ENCODE measurements around the gene MLN.

MLN gene, protein sequence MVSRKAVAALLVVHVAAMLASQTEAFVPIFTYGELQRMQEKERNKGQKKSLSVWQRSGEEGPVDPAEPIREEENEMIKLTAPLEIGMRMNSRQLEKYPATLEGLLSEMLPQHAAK

DNA sequence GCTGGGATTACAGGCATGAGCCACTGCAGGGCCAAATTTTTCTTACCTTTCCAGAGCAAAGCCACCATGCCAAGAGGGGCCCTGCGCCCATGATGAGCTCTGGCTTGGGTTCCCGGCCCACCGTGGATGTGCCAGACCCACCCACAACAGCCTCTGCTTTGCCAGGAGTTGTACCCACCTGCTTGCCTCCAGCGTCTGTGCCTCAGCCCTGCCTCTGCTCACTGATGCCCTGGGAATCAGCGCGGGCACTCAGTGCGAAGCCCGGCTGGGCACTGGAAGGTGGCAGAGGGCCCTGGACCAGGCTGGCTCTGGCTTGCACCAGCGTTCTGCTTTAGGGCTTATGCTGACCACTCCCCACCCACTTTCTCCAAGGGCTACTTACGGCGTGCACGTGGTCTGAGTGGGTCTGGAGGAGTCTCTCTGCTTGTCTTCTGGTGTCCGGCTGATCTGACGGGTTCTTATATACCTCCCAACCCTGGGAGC is at the start of gene MLN:
MLN (minus strand) TSS at position 433 of the 483 bp plus-strand sequence. CDS start 2,840 bp downstream, outside the sequence.
- no peak for DNase-seq

DNA sequence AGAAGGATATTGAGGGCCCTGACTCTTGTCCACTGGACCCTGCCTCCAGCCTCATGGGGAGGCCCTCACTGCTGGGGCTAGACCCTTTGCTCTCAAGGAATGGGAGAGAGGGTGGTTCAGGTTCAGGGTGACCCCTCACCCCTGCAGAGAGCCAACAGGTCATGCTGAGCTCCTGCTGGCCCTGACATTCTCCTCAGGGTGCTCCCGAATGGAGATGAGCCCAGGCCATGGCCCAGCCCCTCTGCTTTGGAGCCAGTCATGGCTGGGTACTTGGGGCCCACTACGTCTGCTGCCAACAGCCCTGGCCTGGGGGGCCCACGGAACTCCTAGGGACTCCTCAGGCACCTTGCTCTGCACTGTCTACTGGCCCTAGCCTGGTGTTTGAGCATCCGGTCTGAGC is 49.2 kb upstream of the MLN start:
- no peak for DNase-seq

DNA sequence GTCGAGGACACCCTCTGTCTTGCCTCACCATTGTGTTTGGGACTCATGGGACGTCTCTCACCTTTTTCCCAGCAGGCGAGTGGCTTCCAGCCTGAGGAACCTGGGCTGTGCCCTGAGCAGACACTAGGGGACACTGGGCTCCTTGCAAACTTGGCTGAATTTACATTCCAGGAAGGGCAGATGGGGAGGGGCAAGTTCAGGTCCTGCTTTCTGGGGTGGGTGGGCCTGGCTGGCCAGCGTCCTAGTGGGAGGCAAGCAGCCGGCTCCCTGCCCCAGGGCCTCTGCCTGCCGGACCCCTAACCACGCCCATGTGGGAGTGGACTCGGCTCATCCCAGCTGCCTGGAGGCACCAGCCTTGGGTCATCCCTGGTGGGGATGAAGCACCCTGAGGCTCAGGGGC is 48.2 kb upstream of the MLN start:
- DNase-seq = peak; percentile 36

DNA sequence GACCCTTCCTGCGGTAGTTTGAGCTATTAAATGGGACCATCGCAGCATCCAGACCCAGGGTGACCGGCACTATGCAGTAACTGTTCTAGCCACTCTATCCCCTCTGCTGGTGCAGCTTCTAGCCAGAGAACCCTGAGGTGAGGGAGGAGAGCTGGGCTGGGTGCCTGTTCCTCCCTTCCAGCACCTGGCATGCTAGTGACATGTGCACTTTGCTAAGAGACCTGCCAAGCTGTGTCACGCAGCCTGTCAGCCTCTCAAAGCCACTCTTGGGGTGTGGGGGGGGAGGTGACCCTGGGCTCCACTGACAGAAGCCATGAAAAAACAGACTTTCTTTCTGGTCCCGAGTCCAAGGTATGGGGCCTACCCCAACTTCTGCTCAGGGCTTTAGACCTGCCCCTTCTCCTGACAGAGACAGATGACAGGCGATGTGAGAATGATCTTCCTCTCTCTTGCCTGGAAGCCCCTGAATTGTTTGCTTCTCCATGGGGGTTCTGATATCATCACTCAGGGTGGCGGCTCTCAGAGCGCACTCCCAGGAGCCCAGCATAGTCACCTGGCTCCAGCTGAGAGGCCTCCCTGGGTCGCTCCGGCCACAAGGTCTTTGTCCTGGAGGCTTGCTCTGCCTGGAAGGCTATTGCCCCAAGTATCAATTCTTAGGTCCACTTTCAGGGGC is 47.2 kb upstream of the MLN start:
- peak; percentile 21 for DNase-seq

DNA sequence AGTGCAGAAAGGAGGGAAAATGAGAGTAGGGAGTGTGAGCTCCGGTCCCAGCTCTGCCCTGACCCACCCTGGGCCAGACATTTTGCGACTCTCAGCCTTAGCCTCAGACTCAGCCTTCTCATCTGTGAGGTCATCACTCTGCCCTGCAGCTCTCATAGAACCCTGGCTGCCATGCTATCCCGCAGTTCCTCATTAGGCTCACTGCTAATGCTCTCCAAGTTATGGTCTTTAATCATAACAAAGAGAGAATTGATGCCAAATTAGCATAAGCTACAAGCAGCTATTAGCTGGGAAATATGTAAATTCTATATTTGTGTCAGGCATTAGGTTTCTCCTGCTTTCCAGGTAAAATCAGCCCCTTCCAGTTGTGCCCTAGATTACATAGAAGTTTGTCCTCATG is 46.5 kb upstream of the MLN start:
- DNase-seq = no peak

DNA sequence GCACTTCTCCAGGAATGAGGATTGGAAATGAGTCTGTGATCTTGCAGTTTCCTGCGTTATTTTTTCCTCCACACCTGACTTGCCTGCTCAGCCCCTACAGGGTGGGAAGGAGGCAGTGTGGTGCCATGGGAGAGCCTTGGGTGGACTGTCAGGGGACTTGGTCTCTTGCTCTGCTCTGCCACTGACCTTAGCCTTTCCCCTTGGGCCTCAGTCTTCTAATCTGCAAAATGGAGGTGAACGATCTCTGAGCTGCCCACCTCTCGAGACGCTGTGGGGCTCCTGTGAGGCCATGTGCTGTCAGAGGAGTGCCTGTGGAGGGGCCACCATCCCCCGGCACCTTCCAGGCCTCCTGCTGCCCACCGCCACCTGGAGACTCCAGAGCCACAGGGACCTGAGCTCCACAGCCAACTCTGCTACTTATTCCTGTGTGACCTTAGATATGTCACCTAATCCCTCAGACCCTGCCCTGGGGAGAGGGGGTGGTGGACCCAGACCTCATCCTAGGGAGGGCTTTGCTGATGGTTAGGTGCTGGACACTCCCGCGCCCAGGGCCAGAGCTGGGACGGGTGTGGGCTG is 45.8 kb upstream of the MLN start:
- DNase-seq = no peak

DNA sequence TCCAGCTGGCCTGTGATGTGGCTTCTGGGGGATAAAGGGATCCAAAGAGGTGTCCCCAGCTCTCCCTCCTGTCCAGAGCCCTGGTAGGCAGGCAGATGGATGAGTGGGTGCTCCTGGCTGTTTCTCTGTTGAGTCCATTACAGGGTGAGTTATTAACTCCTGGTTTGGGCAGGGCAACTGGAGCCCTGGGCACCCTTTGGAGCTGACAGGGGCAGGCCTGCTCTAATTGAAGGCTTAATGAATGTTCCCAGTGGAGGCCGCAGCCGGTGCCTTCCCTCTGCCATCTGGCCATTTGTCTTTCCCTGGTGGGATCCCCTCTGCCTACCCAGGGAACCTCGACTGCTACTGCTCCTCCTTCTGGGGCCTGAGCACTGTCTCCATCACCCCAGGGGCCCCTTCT is 44.7 kb upstream of the MLN start:
- DNase-seq = no peak

DNA sequence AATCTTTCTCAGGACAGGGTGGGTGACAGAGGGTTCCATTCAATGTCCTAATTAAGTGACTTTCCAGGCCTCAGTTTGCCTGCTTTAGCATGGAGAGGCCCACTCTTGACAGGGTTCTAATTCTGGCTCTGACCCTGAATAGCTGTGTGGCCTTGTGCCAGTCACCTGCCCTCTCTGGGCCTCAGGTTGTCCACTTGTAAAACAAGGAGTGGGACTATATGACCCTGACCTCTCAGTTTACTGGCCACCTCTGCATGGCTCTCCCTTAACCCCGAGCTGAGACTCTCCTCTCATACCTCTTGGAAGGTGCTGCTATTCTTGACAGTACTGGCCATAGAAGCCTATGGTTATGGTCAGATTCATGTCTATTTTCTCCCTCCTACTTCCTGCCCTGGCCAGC is 44.1 kb upstream of the MLN start:
- no peak for DNase-seq

DNA sequence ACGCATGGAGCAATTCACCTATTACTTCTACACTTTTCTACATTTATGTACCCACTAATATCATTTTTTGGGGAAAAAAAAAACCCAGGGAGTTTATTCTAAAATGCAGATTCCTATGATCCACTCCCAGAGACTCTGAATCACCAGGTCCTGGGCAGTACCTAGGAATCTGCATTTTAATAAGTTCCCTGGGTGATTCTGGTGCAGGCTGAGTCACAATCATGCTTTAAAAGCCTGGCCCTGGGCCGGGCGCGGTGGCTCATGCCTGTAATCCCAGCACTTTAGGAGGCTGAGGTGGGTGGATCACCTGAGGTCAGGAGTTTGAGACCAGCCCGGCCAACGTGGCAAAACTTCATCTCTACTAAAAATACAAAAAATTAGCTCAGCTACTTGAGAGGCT is 43.3 kb upstream of the MLN start:
- no peak for DNase-seq

DNA sequence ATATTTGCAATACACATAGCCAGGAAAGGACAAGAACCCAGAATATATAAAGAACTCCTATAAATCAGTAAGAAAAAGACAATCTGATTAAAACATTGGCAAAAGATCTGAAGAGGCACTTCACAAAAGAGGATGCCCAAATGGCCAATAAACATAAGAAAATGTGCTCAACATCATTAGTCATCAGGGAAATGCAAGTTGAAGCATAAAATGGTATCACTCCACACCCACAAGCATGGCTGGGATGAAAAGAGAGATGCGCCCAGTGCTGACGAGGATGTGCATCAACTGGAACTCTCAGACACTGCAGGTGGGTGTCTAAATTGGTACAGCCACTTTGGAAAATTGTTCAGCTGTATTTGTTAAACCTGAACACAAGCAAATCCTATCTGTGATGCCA is 42.4 kb upstream of the MLN start:
- DNase-seq = no peak

DNA sequence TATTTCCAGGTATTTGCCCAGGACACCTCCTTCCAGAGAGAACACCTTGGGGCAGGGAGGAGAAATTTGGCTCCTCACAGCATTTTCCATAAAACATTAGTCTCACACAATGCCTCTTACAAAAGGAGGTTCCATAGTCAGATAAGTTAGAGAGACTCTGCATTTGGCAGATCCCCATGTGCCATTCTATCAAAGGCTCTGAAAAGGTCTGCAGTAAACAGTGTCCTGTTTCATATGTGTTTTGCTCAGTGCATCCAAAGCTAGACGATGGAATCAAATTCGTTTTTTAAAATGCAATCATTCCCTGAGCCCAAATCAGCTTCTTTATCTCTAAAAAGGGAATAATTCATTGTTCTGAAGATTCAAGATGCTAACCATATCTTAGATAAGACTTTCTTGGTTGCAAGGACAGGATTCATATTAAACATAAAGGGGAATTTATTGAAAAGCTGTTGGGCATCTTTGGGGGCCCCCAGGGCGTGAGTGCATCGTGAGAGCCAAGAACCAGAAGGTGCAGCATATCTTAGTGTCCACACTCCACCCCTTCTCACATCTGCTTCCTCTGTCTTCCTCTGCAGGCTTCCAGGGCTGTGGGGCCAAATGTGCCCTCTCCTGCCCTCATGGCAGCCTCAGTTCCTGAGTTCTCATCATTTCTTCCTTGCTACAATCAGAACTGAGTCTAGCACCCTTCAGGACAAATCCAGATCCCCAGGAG is 41.4 kb upstream of the MLN start:
- DNase-seq = no peak

DNA sequence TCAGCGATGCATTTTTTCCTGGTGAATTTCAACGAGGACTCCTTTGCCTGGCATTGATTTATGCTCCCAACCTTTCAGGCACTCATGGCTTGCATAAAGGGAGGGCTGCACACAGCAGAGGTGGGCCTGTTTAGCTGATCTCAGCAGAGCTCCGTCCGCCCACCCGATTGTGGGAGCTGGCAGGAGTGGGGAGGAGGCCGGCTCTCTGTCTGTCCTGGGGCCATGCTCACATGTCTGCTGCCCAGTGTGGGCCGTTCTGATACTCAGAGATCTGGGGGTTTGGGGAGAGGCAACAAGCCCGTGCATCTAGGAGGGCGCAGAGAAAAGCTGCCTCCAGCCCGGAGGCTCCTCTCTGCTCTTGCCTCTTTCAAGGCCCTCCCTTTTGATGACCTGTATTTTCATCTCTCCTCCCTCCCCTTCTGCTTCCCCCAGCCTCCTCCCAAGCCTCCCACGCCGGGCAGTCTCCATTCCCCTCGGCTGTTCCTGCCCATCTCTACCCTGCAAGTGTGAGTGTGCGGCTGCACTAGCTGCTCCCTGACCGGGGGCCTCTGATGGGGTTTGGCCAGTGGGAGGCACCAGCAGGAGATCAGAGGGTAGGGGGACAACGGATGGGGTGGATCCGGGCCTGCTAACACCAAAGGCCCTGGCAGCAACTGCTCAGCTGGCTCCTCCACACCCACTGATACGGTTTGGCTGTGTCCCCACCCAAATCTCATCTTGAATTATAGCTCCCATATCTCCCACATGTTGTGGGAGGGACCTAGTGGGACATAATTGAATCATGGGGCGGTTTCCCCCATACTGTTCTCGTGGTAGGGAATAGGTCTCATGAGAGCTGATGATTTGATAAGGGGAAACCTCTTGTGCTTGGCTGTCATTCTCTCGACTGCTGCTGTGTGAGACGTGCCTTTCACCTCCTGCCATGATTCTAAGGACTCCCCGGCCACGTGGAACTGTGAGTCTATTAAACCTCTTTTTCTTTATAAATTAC is 39.6 kb upstream of the MLN start:
- DNase-seq = no peak

DNA sequence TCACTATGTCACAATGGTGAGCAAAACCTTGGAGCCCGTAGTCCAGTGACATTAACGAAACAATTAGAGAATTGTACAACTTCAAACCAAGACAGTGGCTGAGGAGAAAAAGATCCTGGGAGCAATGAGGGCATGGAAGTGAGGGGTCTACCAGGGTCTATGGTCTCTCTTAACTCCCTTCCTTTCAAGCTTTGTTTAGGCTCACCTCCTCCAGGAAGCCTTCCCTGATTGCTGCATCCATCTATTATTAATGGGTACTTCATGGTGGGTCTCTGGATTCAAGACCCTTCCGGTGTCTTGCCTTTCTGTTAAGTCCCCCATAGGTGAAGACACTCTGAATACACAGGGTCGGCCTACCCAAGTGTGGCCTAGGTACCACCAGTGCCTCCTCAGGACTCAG is 38.1 kb upstream of the MLN start:
- DNase-seq = no peak

DNA sequence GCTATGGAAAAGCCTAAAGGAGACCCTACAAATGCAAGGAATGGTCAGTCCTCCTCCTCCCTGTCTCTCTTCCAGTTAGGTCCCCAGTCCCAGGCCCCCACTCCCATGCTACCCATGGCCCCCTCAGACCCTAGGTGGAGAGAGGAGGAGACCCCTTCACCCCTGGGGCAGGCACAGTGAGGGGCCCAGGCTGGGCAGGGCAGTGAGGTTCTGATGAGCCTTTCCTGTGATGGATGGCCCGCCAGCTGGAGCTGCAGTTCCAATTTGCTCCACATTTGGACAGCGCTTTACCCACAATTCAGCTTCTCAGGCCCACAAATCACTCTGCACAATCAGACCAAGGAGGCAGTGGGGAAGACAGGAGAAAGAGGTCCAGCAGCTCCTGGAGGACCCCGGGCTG is 37.3 kb upstream of the MLN start:
- DNase-seq = no peak

DNA sequence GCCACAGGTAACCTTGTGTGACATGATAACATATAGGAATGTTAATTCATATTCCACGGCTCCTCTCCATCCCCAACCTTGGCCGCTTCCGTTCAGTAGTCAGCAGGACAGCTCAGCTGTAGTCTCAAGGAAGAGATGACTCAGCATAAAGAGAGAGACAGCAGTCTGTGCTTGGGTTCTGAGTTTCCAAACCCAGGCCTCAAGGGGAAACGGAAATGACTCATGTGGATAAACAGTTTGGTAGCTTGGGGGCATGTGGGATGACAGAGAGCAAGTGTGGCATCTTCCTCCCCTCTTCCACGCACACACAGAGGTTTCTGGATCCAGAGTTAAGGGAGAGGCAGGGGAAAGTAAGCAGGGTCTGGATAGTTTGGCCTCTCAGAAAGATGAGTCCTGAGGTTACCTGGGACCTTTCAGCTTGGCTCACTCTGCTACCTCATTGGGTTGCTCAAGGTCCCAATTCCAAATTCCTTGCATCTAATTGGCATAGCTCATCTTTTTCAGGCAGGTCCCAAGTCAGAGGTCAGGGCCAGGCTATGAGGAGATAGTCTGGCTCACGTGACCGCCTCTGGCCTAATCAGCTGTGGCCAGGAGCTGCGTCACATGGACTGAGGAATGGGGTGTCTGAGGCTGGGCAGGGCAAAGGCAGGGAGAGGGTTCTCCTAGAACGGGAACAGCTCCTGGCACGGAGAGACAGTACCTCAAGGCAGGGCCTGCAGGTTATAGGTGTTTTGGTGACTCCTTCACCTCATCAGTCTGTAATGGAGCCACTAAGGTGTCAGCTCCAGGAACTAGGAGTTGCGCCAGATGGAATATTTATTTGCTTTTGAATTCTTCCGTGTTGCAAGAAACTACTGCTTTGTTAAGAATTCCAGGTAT is 36.5 kb upstream of the MLN start:
- no peak for DNase-seq

DNA sequence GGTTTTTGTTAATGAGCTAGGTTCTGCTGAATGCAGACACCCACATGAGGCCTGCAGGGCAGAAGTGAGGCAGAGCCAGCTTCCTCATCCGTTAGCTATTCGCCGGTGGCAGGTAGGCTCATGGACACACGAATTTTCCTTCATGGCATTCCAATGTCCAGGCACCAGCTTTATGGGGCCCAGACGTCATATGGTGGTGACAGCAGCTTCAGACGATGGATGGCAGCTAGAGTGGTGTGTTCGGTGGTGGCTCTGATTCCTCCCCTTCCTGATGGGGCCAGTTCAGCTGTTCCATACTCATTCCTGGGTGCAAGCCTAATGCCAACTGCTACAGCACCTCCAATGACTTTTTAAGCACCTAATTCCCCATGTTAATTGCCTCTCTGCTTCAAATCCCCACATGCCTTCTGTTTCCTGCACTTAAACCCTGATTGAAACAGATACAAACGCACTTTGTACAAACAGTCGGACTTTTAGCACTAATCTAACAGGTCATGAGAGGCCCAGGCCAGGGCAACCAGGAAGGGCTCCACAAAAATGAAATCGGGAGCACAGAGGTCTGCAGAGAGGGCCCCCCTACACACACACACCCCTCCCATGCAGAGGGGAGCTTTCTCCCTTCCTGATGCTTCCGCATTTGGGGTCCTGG is 35.7 kb upstream of the MLN start:
- no peak for DNase-seq

DNA sequence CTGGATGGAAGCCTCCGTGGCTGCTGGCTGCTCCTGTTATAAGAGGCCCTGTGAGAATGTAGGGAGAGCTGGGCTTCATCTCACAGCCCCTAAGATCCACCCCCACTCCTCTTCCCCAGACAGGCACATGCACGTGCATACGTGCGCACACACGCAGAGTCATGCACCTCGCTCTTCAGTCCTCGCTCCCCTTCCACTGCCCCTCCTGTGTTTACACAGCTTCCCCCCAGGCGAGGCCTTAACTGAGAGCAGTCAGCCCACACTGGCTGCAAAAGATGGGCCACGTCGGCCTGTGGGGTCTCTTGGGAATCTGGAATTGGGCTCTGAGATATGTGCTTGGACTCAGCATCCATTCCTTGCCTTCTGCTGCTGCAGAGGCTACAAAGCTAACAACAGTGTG is 35.2 kb upstream of the MLN start:
- DNase-seq = no peak

DNA sequence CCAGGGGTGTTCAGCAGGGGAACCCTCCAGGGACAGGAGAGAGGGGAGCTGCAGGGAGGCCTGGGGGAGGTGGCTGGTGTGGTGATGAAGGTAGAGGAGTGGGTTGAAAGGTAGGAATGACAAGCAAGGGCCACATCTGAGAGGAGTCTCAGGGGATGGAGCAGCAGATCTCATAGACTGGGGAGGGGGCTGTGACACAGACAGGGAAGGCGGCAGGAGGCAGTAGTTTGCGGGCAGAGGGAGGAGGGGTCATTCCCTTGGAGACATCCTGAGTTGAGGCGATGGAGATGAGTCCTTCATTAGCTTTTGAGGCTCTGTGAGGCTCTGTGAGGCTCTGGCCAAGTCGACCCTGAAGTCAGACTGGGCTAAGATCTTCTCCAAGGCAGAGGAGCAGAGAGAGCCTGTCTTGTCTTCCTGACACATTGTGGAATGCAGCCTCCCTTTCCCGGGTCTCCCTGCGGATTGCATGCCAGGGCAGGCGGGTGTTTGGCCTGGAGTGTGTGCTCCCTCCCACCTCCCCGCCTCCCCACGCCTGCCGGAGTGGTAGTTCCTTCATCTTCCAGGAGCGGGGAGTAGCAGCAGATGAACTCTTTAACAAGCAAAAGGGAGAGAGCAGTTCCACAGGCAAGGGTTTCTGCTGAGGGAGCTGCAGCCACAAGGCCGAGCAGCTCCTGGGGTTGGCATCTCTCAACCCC is 34.3 kb upstream of the MLN start:
- no peak for DNase-seq

DNA sequence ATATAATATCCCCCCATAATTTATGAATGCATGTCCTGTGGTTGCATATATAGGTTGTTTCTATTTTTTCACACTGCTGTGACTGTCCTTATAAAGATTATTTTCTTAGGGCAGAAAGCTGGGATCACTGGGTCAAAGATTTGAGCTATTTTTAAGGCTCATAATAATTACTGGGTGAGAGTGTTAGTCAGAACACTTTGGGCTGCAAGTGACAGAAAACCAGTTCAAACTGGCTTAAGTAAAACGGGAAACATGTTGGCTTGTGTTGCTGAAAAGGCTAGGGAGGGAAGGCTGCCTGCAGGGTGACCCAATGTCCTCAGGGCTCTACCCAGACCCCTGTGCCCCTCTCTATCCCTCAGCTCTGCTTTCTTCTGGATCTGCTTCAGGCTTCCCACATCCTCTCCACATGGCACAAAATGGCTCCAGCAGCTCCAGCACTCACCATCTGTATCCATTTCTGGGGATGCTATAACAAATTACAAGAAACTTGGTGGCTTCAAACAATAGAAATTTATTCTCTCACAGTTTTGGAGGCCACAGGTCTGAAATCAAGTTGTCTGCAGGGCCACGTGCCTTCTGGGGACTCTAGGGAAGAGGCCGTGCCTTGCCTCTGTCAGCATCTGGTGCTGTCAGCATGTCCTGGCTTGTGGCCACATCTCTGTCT is 33.1 kb upstream of the MLN start:
- DNase-seq = no peak
